HG03025 (cell line): ENCODE data around the gene PCSK6.

Experiments
- ATAC-seq: cut with Tn5 transposase; IDR thresholded peaks from one replicate; pipeline ENCODE4 v1.9.1; 2021; ENCODE audit warnings: mild to moderate bottlenecking, moderate library complexity; ENCODE audit not compliant: unreplicated experiment, low FRiP score

The PCSK6 gene

GRCh38 chr15:101450403-101451265 lies 38.9 kb downstream of the PCSK6 start:
- ATAC-seq, result no peak

- no peak for ATAC-seq
These were observed 39.8 kb downstream of the PCSK6 start for GRCh38 chr15:101449471-101450402.

GRCh38 chr15:101448336-101448735 lies 41.2 kb downstream of the PCSK6 start:
- no peak for ATAC-seq

- ATAC-seq, result no peak
These were observed 41.9 kb downstream of the PCSK6 start for GRCh38 chr15:101447561-101448071.

GRCh38 chr15:101447168-101447533 lies 42.4 kb downstream of the PCSK6 start:
- ATAC-seq, result no peak

- ATAC-seq, result no peak
These were observed 42.9 kb downstream of the PCSK6 start for GRCh38 chr15:101446518-101447167.

GRCh38 chr15:101445562-101446517 lies 43.7 kb downstream of the PCSK6 start:
- no peak for ATAC-seq

GRCh38 chr15:101444807-101445508 lies 44.5 kb downstream of the PCSK6 start:
- no peak for ATAC-seq

- ATAC-seq, result no peak
These were observed 45.5 kb downstream of the PCSK6 start for GRCh38 chr15:101444015-101444414.

GRCh38 chr15:101442272-101442671 lies 47.2 kb downstream of the PCSK6 start:
- no peak for ATAC-seq

GRCh38 chr15:101441696-101442095 lies 47.8 kb downstream of the PCSK6 start:
- ATAC-seq, result no peak

- no peak for ATAC-seq
These were observed 48.5 kb downstream of the PCSK6 start for GRCh38 chr15:101440846-101441590.

GRCh38 chr15:101439920-101440319 lies 49.6 kb downstream of the PCSK6 start:
- no peak for ATAC-seq

- no peak for ATAC-seq
These were observed 50.1 kb downstream of the PCSK6 start for GRCh38 chr15:101439285-101439919.

GRCh38 chr15:101438482-101439284 lies 50.8 kb downstream of the PCSK6 start:
- no peak for ATAC-seq

- no peak for ATAC-seq
These were observed 51.7 kb downstream of the PCSK6 start for GRCh38 chr15:101437618-101438481.
